CD4-positive, alpha-beta T cell treated with Interleukin-4 for 4 hours (primary cell): ENCODE measurements around the gene MYO6.
A peak's percentile ranks its signal among the peaks of the same experiment; 100 is the strongest.
"Not testable (repeated sequence)": the region's sequence is repeated elsewhere in the genome, so short reads cannot be mapped to it uniquely, and the experiment has no call there.

ENCODE experiments used
- DNase-seq: peaks from one replicate; pipeline ENCODE4 v3.0.0-alpha.2; 2020

Gene MYO6

GRCh38 chr6:75893776-75894152 lies 144.7 kb downstream of the MYO6 start:
- no peak for DNase-seq

GRCh38 chr6:75896526-75896925 lies 147.5 kb downstream of the MYO6 start:
- no peak for DNase-seq

GRCh38 chr6:75900216-75900615 lies 151.2 kb downstream of the MYO6 start:
- DNase-seq, result not testable (repeated sequence)

- DNase-seq, result not testable (repeated sequence)
Observed at GRCh38 chr6:75905129-75905528, 156.1 kb downstream of the MYO6 start.

GRCh38 chr6:75906871-75907270 lies 157.8 kb downstream of the MYO6 start:
- DNase-seq, result no peak

- DNase-seq, result no peak
Observed at GRCh38 chr6:75907444-75907843, 158.4 kb downstream of the MYO6 start.

- no peak for DNase-seq
Observed at GRCh38 chr6:75913040-75913439, 164.0 kb downstream of the MYO6 start.

GRCh38 chr6:75922226-75922625 lies 173.2 kb downstream of the MYO6 start:
- DNase-seq, result no peak

GRCh38 chr6:75926293-75927168 lies 177.5 kb downstream of the MYO6 start:
- no peak for DNase-seq

GRCh38 chr6:75931011-75931680 lies 182.1 kb downstream of the MYO6 start:
- no peak for DNase-seq

GRCh38 chr6:75932067-75932466 lies 183.0 kb downstream of the MYO6 start:
- no peak for DNase-seq

- DNase-seq, result no peak
Observed at GRCh38 chr6:75933387-75933975, 184.4 kb downstream of the MYO6 start.

- DNase-seq, result peak; percentile 59
Observed at GRCh38 chr6:75934643-75935472, 185.8 kb downstream of the MYO6 start.

- DNase-seq, result no peak
Observed at GRCh38 chr6:75935473-75935793, 186.4 kb downstream of the MYO6 start.

GRCh38 chr6:75936682-75937081 lies 187.6 kb downstream of the MYO6 start:
- no peak for DNase-seq

GRCh38 chr6:75937846-75938245 lies 188.8 kb downstream of the MYO6 start:
- no peak for DNase-seq

GRCh38 chr6:75940564-75940963 lies 191.5 kb downstream of the MYO6 start:
- DNase-seq, result no peak

- DNase-seq, result no peak
Observed at GRCh38 chr6:75941509-75941908, 192.5 kb downstream of the MYO6 start.

GRCh38 chr6:75943381-75943780 lies 194.3 kb downstream of the MYO6 start:
- no peak for DNase-seq

- DNase-seq, result no peak
Observed at GRCh38 chr6:75946146-75946831, 197.2 kb downstream of the MYO6 start.

- no peak for DNase-seq
Observed at GRCh38 chr6:75947935-75948334, 198.9 kb downstream of the MYO6 start.

- no peak for DNase-seq
Observed at GRCh38 chr6:75952128-75952527, 203.1 kb downstream of the MYO6 start.

GRCh38 chr6:75963569-75963968 lies 214.5 kb downstream of the MYO6 start:
- DNase-seq, result no peak
